Activated CD4-positive, alpha-beta memory T cell treated with anti-CD3 and anti-CD28 coated beads for 36 hours (primary cell): ENCODE data around the gene B4GALNT1. TPM values are rescaled to one million over a fixed set of nuclear protein-coding genes. Genes with fewer than 3 reads are reported as not detected.
"Not testable (repeated sequence)": the region's sequence is repeated elsewhere in the genome, so short reads cannot be mapped to it uniquely, and the experiment has no call there.

Source experiments
- CTCF ChIA-PET: fragments of 350-600 bp; sonication (Branson Sonifier 250); formaldehyde crosslinking; loops from one replicate; lab custom pipeline; 2021; ENCODE audit warnings: antibody characterized with exemption, inconsistent platforms; lab: Charles Lee
- POLR2A ChIA-PET: fragments of 350-600 bp; sonication (Branson Sonifier 250); formaldehyde crosslinking; loops from one replicate; lab custom pipeline; 2021; ENCODE audit warnings: antibody characterized with exemption; lab: Charles Lee
- DNase-seq: peaks from one replicate; pipeline ENCODE4 v3.0.0-alpha.2; 2020
- H3K27ac Mint-ChIP-seq: one replicate; pipeline ENCODE4 v1.8.0; 2021; ENCODE audit warnings: mixed read lengths
- H3K27me3 Mint-ChIP-seq: one replicate; pipeline ENCODE4 v1.8.0; 2021; ENCODE audit warnings: mixed read lengths
- H3K36me3 Mint-ChIP-seq: one replicate; pipeline ENCODE4 v1.8.0; 2021; ENCODE audit warnings: mixed read lengths
- H3K4me1 Mint-ChIP-seq: one replicate; pipeline ENCODE4 v1.8.0; 2021; ENCODE audit warnings: low read depth, mixed read lengths
- H3K4me3 Mint-ChIP-seq: one replicate; pipeline ENCODE4 v1.8.0; 2021; ENCODE audit warnings: mild to moderate bottlenecking, mixed read lengths
- H3K9me3 Mint-ChIP-seq: one replicate; pipeline ENCODE4 v1.8.0; 2021; ENCODE audit warnings: mixed read lengths
- intact Hi-C: fragments of 100-400 bp; cut with micrococcal nuclease; formaldehyde crosslinking; loops from one replicate; pipeline ENCODE4 v1.15.1; 2023
- total RNA-seq, 2 experiments: library from RNA; stranded (reverse); gene quantifications; one replicate each; pipeline ENCODE4 v1.2.3, GENCODE V29; 2021

B4GALNT1 gene
- total RNA-seq, 2 experiments from 2014 or later = 1.7 to 2.1 TPM

- H3K4me1 Mint-ChIP-seq, H3K4me3 Mint-ChIP-seq, POLR2A ChIA-PET, intact Hi-C loops, H3K27ac Mint-ChIP-seq, H3K27me3 Mint-ChIP-seq, DNase-seq, H3K36me3 Mint-ChIP-seq: not testable (repeated sequence)
- peaks cover 10% of the 10 kb centered on the region for H3K9me3 Mint-ChIP-seq
- CTCF ChIA-PET = interaction anchor here (1.3 kb wide), 1 partner anchor 73 kb away, joined by 4 read pairs; no protein-coding TSS in a partner anchor
These were observed 23.4 kb upstream of the B4GALNT1 start for GRCh38 chr12:57656408-57656807.

GRCh38 chr12:57655541-57656240 lies 22.7 kb upstream of the B4GALNT1 start:
- H3K4me1 Mint-ChIP-seq = no peaks in the 10 kb centered on the region
- H3K4me3 Mint-ChIP-seq = no peak overlapping the region
- CTCF ChIA-PET = interaction anchor here (0.7 to 1.3 kb wide), 2 partner anchors 72 kb away, joined by 3 to 4 read pairs; no protein-coding TSS in a partner anchor
- POLR2A ChIA-PET = no interaction called here
- no peak for DNase-seq
- peaks cover 3% of the 10 kb centered on the region for H3K36me3 Mint-ChIP-seq
- no peak overlapping the region for H3K27ac Mint-ChIP-seq
- H3K9me3 Mint-ChIP-seq = peaks cover 10% of the 10 kb centered on the region
- H3K27me3 Mint-ChIP-seq = no peaks in the 10 kb centered on the region
- intact Hi-C loops = no loop called here

GRCh38 chr12:57654042-57654441 lies 21.0 kb upstream of the B4GALNT1 start:
- H3K36me3 Mint-ChIP-seq = peaks cover 3% of the 10 kb centered on the region
- H3K27me3 Mint-ChIP-seq = no peaks in the 10 kb centered on the region
- H3K27ac Mint-ChIP-seq = no peak overlapping the region

GRCh38 chr12:57646659-57647049 lies 13.7 kb upstream of the B4GALNT1 start:
- H3K27ac Mint-ChIP-seq, H3K4me3 Mint-ChIP-seq, H3K36me3 Mint-ChIP-seq, DNase-seq, H3K27me3 Mint-ChIP-seq, H3K4me1 Mint-ChIP-seq, H3K9me3 Mint-ChIP-seq, CTCF ChIA-PET, intact Hi-C loops: not testable (repeated sequence)
- POLR2A ChIA-PET = interaction anchor here (0.7 kb wide), 1 partner anchor 17 kb away, joined by 6 read pairs; no protein-coding TSS in a partner anchor

More at GRCh38 chr12:57654042-57654441, 21.0 kb upstream of the B4GALNT1 start:
- Mint-ChIP-seq H3K4me1 (no peaks in the 10 kb centered on the region), H3K4me3 (no peak overlapping the region), H3K9me3 (peaks cover 10% of the 10 kb centered on the region)
- intact Hi-C loops = no loop called here
- ChIA-PET POLR2A (no interaction called here), CTCF (no interaction called here)
- no peak for DNase-seq

DNA sequence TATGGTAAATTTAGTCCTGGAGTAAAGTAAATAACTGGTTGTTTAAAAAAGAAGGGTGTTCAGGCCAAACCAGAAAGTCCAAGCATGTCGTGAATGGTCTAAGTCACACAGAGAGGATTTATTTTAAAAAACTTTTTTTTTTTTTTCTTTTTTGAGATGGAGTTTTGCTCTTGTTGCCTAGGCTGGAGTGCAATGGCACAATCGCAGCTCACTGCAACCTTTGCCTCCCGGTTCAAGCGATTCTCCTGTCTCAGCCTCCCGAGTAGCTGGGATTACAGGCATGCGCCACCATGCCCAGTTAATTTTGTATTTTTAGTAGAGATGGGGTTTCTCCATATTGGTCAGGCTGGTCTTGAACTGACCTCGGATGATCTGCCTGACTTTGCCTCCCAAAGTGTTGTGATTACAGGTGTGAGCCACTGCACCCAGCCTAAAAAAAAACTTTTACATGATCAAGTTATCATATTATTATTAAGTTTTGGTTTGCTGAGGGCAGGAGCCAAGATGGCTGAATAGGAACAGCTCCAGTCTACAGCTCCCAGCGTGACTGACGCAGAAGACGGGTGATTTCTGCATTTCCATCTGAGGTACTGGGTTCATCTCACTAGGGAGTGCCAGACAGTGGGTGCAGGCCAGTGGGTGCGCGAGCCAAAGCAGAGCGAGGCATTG lies 13.1 kb upstream of the B4GALNT1 start:
- H3K9me3 Mint-ChIP-seq, H3K4me1 Mint-ChIP-seq, intact Hi-C loops, DNase-seq, H3K36me3 Mint-ChIP-seq, H3K27me3 Mint-ChIP-seq, H3K27ac Mint-ChIP-seq, CTCF ChIA-PET, H3K4me3 Mint-ChIP-seq: not testable (repeated sequence)
- POLR2A ChIA-PET = interaction anchor here (0.7 kb wide), 1 partner anchor 17 kb away, joined by 6 read pairs; no protein-coding TSS in a partner anchor

DNA sequence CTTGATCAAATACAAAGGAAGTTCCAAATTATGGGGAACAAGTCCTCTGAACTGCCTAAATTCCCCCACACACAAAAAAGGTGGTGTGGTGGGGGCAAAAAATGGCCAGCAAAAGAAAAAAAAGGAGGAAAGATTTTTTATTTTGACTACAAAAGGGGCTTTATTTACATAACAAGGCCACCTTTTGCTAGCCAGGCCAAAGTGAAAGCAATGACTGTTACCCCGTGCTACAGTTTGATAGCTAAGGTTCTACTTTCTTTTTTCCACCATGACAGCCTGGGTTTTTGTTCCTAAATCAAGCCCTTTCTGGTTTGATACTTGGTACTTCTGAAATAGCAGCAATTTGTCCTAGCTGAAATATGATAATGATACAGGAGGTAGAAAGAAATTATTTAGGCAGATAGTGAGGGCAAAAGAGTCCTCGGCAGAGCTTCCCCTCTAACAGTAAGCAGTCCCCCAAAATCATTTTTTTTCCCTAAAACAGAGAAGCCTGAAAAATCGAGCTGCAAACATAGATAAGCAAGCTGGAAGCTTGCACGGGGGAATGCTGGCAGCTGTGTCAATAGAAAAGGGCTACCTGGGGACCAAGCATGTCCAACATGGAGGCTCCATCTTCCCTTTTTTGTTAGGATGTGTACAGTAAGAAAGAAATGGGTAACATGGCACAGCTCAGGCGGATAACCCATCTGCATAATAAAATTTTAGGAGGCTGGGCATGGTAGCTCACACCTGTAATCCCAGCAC lies 8.9 kb upstream of the B4GALNT1 start:
- ChIA-PET CTCF (interaction anchor here (0.8 to 2.9 kb wide), 5 partner anchors 8 to 59 kb away, joined by 3 to 26 read pairs (median 6); partner anchors contain the start of gene B4GALNT1), POLR2A (no interaction called here)
- H3K36me3 Mint-ChIP-seq = peaks cover 1% of the 10 kb centered on the region
- peaks cover 19% of the 10 kb centered on the region for H3K27me3 Mint-ChIP-seq
- H3K4me3 Mint-ChIP-seq = no peak overlapping the region
- no peak for DNase-seq
- intact Hi-C loops = no loop called here
- H3K4me1 Mint-ChIP-seq = no peaks in the 10 kb centered on the region
- H3K9me3 Mint-ChIP-seq = peaks cover 10% of the 10 kb centered on the region
- H3K27ac Mint-ChIP-seq = no peak overlapping the region

DNA sequence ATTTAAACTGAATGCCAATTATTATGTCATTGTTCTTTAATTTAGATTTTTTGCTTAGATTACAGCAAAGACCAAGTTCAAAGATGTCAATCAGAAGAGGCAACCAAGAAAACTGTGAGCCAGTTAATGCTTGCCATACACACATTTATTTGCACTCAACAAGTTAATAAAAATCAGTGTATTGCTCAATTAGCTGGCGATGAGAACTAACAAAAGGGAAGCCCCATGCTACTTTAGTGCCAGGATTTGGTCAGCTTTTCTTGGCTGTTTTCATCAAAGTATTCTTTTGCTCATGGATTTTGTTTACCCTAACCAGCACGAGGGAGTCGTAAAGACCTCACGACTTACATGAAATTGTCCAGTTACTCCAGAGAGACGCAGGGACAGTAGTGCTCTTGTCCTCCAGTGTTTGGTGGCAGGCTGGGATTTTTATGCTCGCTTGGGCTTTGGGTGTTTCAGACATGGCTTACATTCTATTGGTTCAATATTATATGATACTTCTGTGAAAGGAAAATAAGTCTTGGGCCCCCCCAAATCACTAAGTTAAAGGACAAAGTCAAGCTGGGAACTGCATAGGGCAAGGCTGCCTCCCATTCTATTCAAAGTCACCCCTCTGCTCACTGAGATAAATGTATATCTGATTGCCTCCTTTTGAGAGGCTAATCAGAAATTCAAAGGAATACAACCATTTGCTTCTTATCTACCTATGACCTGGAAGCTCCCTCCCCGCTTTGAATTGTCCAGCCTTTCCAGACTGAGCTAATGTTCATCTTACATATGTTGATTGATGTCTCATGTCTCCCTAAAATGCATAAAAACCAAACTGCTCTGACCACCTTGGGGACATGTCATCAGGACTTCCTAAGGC lies 7.4 kb upstream of the B4GALNT1 start:
- DNase-seq = no peak
- intact Hi-C loops = no loop called here
- POLR2A ChIA-PET = no interaction called here
- Mint-ChIP-seq H3K9me3 (peaks cover 2% of the 10 kb centered on the region), H3K4me1 (no peaks in the 10 kb centered on the region), H3K36me3 (no peaks in the 10 kb centered on the region), H3K27me3 (peaks cover 21% of the 10 kb centered on the region), H3K27ac (no peak overlapping the region), H3K4me3 (no peak overlapping the region)
- CTCF ChIA-PET = interaction anchor here (2.1 to 2.9 kb wide), 2 partner anchors 20 to 58 kb away, joined by 6 to 26 read pairs; no protein-coding TSS in a partner anchor

GRCh38 chr12:57638096-57638495 lies 5.1 kb upstream of the B4GALNT1 start:
- Mint-ChIP-seq H3K9me3 (no peaks in the 10 kb centered on the region), H3K36me3 (no peaks in the 10 kb centered on the region), H3K4me1 (peaks cover 6% of the 10 kb centered on the region), H3K4me3 (no peak overlapping the region), H3K27ac (no peak overlapping the region), H3K27me3 (peaks cover 26% of the 10 kb centered on the region)
- intact Hi-C loops = no loop called here
- ChIA-PET POLR2A (no interaction called here), CTCF (interaction anchor here (0.8 to 2.4 kb wide), 4 partner anchors 11 to 55 kb away, joined by 3 to 9 read pairs (median 4); no protein-coding TSS in a partner anchor)
- no peak for DNase-seq

DNA sequence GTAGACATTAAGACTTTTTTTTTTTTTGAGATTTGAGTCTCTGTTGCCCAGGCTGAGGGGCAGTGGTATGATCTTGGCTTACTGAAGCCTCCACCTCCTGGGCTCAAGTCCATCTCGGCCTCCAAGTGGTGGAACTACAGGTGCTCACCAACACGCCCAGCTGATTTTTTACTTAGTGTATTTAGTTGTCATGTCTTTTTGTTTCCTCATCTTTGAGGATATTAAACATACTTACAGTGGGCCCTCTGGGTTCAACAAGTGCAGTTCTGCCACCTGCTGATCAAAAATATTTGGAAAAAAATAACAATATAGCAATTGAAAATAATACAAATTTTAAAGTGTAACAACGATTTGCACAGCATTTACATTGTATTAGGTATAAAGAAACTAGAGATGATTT lies 4.4 kb upstream of the B4GALNT1 start:
- H3K27ac Mint-ChIP-seq = no peak overlapping the region
- POLR2A ChIA-PET = interaction anchor here (0.7 kb wide), 1 partner anchor 23 kb away, joined by 3 read pairs; no protein-coding TSS in a partner anchor

GRCh38 chr12:57636731-57637130 lies 3.7 kb upstream of the B4GALNT1 start:
- intact Hi-C loops, H3K9me3 Mint-ChIP-seq, H3K4me1 Mint-ChIP-seq, DNase-seq, H3K36me3 Mint-ChIP-seq, H3K4me3 Mint-ChIP-seq, POLR2A ChIA-PET, H3K27ac Mint-ChIP-seq: not testable (repeated sequence)
- CTCF ChIA-PET = interaction anchor here (2.2 to 2.4 kb wide), 2 partner anchors 16 to 53 kb away, joined by 5 to 9 read pairs; no protein-coding TSS in a partner anchor
- peaks cover 25% of the 10 kb centered on the region for H3K27me3 Mint-ChIP-seq

More for the DNA sequence above, 4.4 kb upstream of the B4GALNT1 start:
- H3K36me3 Mint-ChIP-seq = no peaks in the 10 kb centered on the region
- DNase-seq = no peak
- peaks cover 26% of the 10 kb centered on the region for H3K27me3 Mint-ChIP-seq
- H3K4me3 Mint-ChIP-seq = no peak overlapping the region
- CTCF ChIA-PET = interaction anchor here (0.6 to 2.4 kb wide), 3 partner anchors 17 to 54 kb away, joined by 3 to 9 read pairs (median 5); no protein-coding TSS in a partner anchor
- no peaks in the 10 kb centered on the region for H3K9me3 Mint-ChIP-seq
- peaks cover 7% of the 10 kb centered on the region for H3K4me1 Mint-ChIP-seq
- intact Hi-C loops = no loop called here
